A549 (cell line): Measurements from ENCODE around the gene XRCC3. TPM values are rescaled to one million over a fixed set of nuclear protein-coding genes. Genes with fewer than 3 reads are reported as not detected.

Experiments
- ATAC-seq, 2 experiments: fragments of 200-7000 bp in 1 of 2; fragments of >200 bp in 1 of 2; cut with Nextera tagmentation in 1 of 2; cut with Tn5 transposase in 1 of 2; 3 replicates each; pipeline versions ENCODE4 v1.8.0 to v1.9.1; 2018 to 2020; ENCODE audit warnings: mild to moderate bottlenecking in 1 of 2, moderate library complexity in 1 of 2
- CTCF ChIA-PET: fragments of 300-600 bp; sonication (Branson Sonifier 250); formaldehyde crosslinking; extraction: SDS; loops from one replicate; lab custom pipeline; 2021; ENCODE audit warnings: antibody characterized with exemption, inconsistent platforms; lab: Yijun Ruan, JAX
- POLR2A ChIA-PET: fragments of 350-600 bp; formaldehyde crosslinking; extraction: SDS; loops from one replicate; lab custom pipeline; 2021; ENCODE audit warnings: antibody characterized with exemption, inconsistent platforms; lab: Yijun Ruan, JAX
- DNase-seq, 2 experiments: peaks; one replicate each; pipeline versions ENCODE4 v3.0.0 to v3.0.0-alpha.2; 2011 to 2016; ENCODE audit warnings: low read depth in 1 of 2, low spot score in 1 of 2
- FAIRE-seq: peaks from 2 replicates; lab custom pipeline; 2011; peaks lifted over from hg19 to GRCh38; lab: Jason Lieb, UNC
- H3K27ac ChIP-seq, 2 experiments: fragments of >200 bp; sonication (Bioruptor Twin); formaldehyde crosslinking; 3 replicates each; pipeline ENCODE4 v1.5.1; 2016 to 2017
- H3K4me1 ChIP-seq: fragments of >200 bp; sonication (Bioruptor Twin); formaldehyde crosslinking; 3 replicates; pipeline ENCODE4 v1.6.1; 2016
- H3K4me2 ChIP-seq: fragments of >200 bp; sonication (Bioruptor Twin); formaldehyde crosslinking; 3 replicates; pipeline ENCODE4 v1.6.1; 2016
- H3K4me3 ChIP-seq: fragments of >200 bp; sonication (Bioruptor Twin); formaldehyde crosslinking; 3 replicates; pipeline ENCODE4 v1.5.1; 2016
- H3K9me3 ChIP-seq: fragments of >200 bp; sonication (Bioruptor Twin); formaldehyde crosslinking; 3 replicates; pipeline ENCODE4 v1.6.1; 2016
- ATOH8 ChIP-seq: fragments of 250-450 bp; sonication (Bioruptor Pico); IDR thresholded peaks from 2 replicates; pipeline ENCODE4 v1.5.0; 2020; ENCODE audit warnings: low read depth, mild to moderate bottlenecking, moderate library complexity
- BHLHE40 ChIP-seq: IDR thresholded peaks from 2 replicates; pipeline ENCODE4 v1.6.1; 2012; ENCODE audit warnings: low read depth, low read length, inconsistent platforms
- CHD2 ChIP-seq: fragments of 150-350 bp; IDR thresholded peaks from 2 replicates; pipeline ENCODE4 v1.6.1; 2014; ENCODE audit warnings: low read length; ENCODE audit not compliant: partially characterized antibody
- CHD4 ChIP-seq: fragments of 200-600 bp; sonication (generic); IDR thresholded peaks from 2 replicates; pipeline ENCODE4 v1.6.1; 2016; ENCODE audit warnings: antibody characterized with exemption, mild to moderate bottlenecking, borderline replicate concordance
- CTCF ChIP-seq: fragments of >200 bp; sonication (Bioruptor Twin); formaldehyde crosslinking; IDR thresholded peaks from 3 replicates; pipeline ENCODE4 v1.5.1; 2016
- EP300 ChIP-seq, 2 experiments: fragments of >200 bp; sonication (Bioruptor Twin); formaldehyde crosslinking; IDR thresholded peaks; 2 replicates in 1 of 2; 3 replicates in 1 of 2; pipeline ENCODE4 v1.6.1; 2016 to 2017
- ESRRA ChIP-seq: fragments of 150-350 bp; IDR thresholded peaks from 2 replicates; pipeline ENCODE4 v1.6.1; 2014; ENCODE audit warnings: mild to moderate bottlenecking, low read length, borderline replicate concordance
- FOSB ChIP-seq: fragments of 250-450 bp; sonication (Bioruptor Pico); IDR thresholded peaks from 2 replicates; pipeline ENCODE4 v1.5.0; 2020; ENCODE audit warnings: mild to moderate bottlenecking, moderate library complexity
- FOSL2 ChIP-seq, 2 experiments: fragments of 450-650 bp in 1 of 2; fragments of >200 bp in 1 of 2; sonication (Bioruptor Twin) in 1 of 2; formaldehyde crosslinking; IDR thresholded peaks; 2 replicates each; pipeline versions ENCODE4 v1.5.0 to v1.6.1; 2016 to 2020; ENCODE audit warnings: mild to moderate bottlenecking in 1 of 2, moderate library complexity in 1 of 2
- HEYL ChIP-seq: fragments of 250-450 bp; sonication (Bioruptor Pico); IDR thresholded peaks from 2 replicates; pipeline ENCODE4 v1.8.0; 2021; ENCODE audit warnings: mild to moderate bottlenecking, moderate library complexity
- KDM5A ChIP-seq: fragments of 200-600 bp; sonication (generic); IDR thresholded peaks from 2 replicates; pipeline ENCODE4 v1.6.1; 2016; ENCODE audit warnings: antibody characterized with exemption, mild to moderate bottlenecking
- MAZ ChIP-seq: fragments of 150-350 bp; IDR thresholded peaks from 2 replicates; pipeline ENCODE4 v1.6.1; 2014; ENCODE audit warnings: antibody characterized with exemption, low read depth, low read length, borderline replicate concordance
- NR3C1 ChIP-seq: fragments of >200 bp; sonication (Bioruptor Twin); formaldehyde crosslinking; IDR thresholded peaks from 3 replicates; pipeline ENCODE4 v1.6.1; 2017
- PHF8 ChIP-seq: fragments of 200-600 bp; sonication (generic); IDR thresholded peaks from 2 replicates; pipeline ENCODE4 v1.6.1; 2016; ENCODE audit warnings: low read depth, mild to moderate bottlenecking, antibody characterized with exemption, moderate library complexity, borderline replicate concordance
- POLR2AphosphoS2 ChIP-seq: conservative IDR thresholded peaks from 2 replicates; pipeline ENCODE4 v1.6.1; 2012; ENCODE audit warnings: low read length, improper control_type of control experiment, inconsistent platforms
- RAD21 ChIP-seq, 2 experiments: fragments of >200 bp in 1 of 2; sonication (Bioruptor Twin) in 1 of 2; formaldehyde crosslinking in 1 of 2; IDR thresholded peaks in 1 of 2; conservative IDR thresholded peaks in 1 of 2; 2 replicates in 1 of 2; 3 replicates in 1 of 2; pipeline ENCODE4 v1.6.1; 2012 to 2018; ENCODE audit warnings: inconsistent platforms in 1 of 2
- RARB ChIP-seq: fragments of 250-450 bp; sonication (Bioruptor Pico); IDR thresholded peaks from 2 replicates; pipeline ENCODE4 v1.8.0; 2021; ENCODE audit warnings: mild to moderate bottlenecking, moderate library complexity
- RFX5 ChIP-seq: fragments of 450-650 bp; IDR thresholded peaks from 2 replicates; pipeline ENCODE4 v1.7.1; 2014; ENCODE audit warnings: antibody characterized with exemption, mild to moderate bottlenecking, moderate library complexity
- TP53 ChIP-seq: fragments of 250-450 bp; sonication (Bioruptor Pico); IDR thresholded peaks from 2 replicates; pipeline ENCODE4 v1.5.0; 2021; ENCODE audit warnings: mild to moderate bottlenecking, moderate library complexity
- USF2 ChIP-seq: fragments of 450-650 bp; IDR thresholded peaks from 2 replicates; pipeline ENCODE4 v1.6.1; 2014; ENCODE audit warnings: antibody characterized with exemption
- ZC3H11A ChIP-seq: fragments of 450-650 bp; IDR thresholded peaks from 2 replicates; pipeline ENCODE4 v1.6.1; 2014; ENCODE audit warnings: antibody characterized with exemption, mild to moderate bottlenecking
- WGBS: methylation state at CpG from one replicate; pipeline ENCODE4 v1.1.6; 2017; ENCODE audit errors: missing lambda C conversion rate; 5-methylcytosine and 5-hydroxymethylcytosine counted together
- polyA plus RNA-seq, 4 experiments: library from polyadenylated mRNA; depleted of rRNA in 3 of 4; stranded (reverse); fragments of >200 nt; fragmentation: RNase III in 1 of 4; extraction: RNeasy Plus Mini Kit Qiagen cat#74134 plus additional on column Dnase treatment in 1 of 4; gene quantifications; 2 replicates in 3 of 4; 3 replicates in 1 of 4; pipeline ENCODE4 v1.2.3, GENCODE V29; 2011 to 2017

The XRCC3 gene
- polyA plus RNA-seq, 2 of the 4 experiments (the other 2 are of a cell fraction) = 23.0 to 28.1 TPM

GRCh38 chr14:103715052-103716000 lies at the start of gene XRCC3, which contains the start of gene ZFYVE21 (continued):
- no peak for TF ChIP-seq CHD4

- ChIA-PET POLR2A (no interaction called here), CTCF (interaction anchor here (1.0 to 1.5 kb wide), 3 partner anchors 11 to 40 kb away, joined by 3 to 5 read pairs (median 4); no protein-coding TSS in a partner anchor)
- H3K27ac ChIP-seq = no peak overlapping the region
- 93% methylated on average over 5 of the region's 5 CpGs for WGBS
- DNase-seq = no peak
- no peaks in the 10 kb centered on the region for H3K9me3 ChIP-seq
- no peak for TF ChIP-seq EP300 (IDR thresholded peaks at IDR 0.05)
- no peak for TF ChIP-seq BHLHE40
- TF ChIP-seq TP53 (CRISPR knock-in tag) = no peak
- no peak for TF ChIP-seq USF2
- no peak for TF ChIP-seq RFX5
- no peak for TF ChIP-seq PHF8
- no peak for TF ChIP-seq RARB (CRISPR knock-in tag)
- no peak for TF ChIP-seq ESRRA
- TF ChIP-seq HEYL (CRISPR knock-in tag) = no peak
- TF ChIP-seq MAZ = no peak
- no peak for TF ChIP-seq KDM5A
- TF ChIP-seq ZC3H11A = no peak
- TF ChIP-seq CHD2 = no peak
- no peak for TF ChIP-seq NR3C1
- no peak for TF ChIP-seq POLR2AphosphoS2
- no peak for TF ChIP-seq CTCF
- no peak for TF ChIP-seq FOSL2 (IDR thresholded peaks at IDR 0.05)
- no peak for TF ChIP-seq FOSL2 (CRISPR knock-in tag; IDR thresholded peaks at IDR 0.05)
- TF ChIP-seq RAD21 (conservative IDR thresholded peaks at IDR 0.05 in 1 of 2, IDR thresholded peaks at IDR 0.05 in 1 of 2) = no peak
- no peak for ATAC-seq
- H3K4me2 ChIP-seq = no peak overlapping the region
- no peak for FAIRE-seq
- no peak overlapping the region for H3K4me3 ChIP-seq
- H3K4me1 ChIP-seq = no peaks in the 10 kb centered on the region
These were observed 48.7 kb upstream of the XRCC3 start for GRCh38 chr14:103763730-103764488.

GRCh38 chr14:103762541-103762940 lies 47.3 kb upstream of the XRCC3 start:
- POLR2A ChIA-PET = no interaction called here
- Histone ChIP-seq H3K9me3 (no peaks in the 10 kb centered on the region), H3K4me3 (no peak overlapping the region), H3K27ac (no peak overlapping the region), H3K4me2 (no peak overlapping the region), H3K4me1 (no peaks in the 10 kb centered on the region)
- ATAC-seq (no peak), DNase-seq (no peak), FAIRE-seq (no peak)
- CTCF ChIA-PET = no interaction called here
- WGBS = 91% methylated on average over 13 of the region's 13 CpGs
- TF ChIP-seq RFX5 (no peak), ATOH8 (no peak), FOSB (CRISPR knock-in tag) (no peak), PHF8 (no peak)
